GM19328 (cell line): Measurements from ENCODE around the gene HS6ST2.
"Not testable (repeated sequence)": the region's sequence is repeated elsewhere in the genome, so short reads cannot be mapped to it uniquely, and the experiment has no call there.

ENCODE experiments used
- ATAC-seq: cut with Tn5 transposase; IDR thresholded peaks from one replicate; pipeline ENCODE4 v1.9.1; 2021; ENCODE audit warnings: mild to moderate bottlenecking, moderate library complexity; ENCODE audit not compliant: unreplicated experiment

The HS6ST2 gene

DNA sequence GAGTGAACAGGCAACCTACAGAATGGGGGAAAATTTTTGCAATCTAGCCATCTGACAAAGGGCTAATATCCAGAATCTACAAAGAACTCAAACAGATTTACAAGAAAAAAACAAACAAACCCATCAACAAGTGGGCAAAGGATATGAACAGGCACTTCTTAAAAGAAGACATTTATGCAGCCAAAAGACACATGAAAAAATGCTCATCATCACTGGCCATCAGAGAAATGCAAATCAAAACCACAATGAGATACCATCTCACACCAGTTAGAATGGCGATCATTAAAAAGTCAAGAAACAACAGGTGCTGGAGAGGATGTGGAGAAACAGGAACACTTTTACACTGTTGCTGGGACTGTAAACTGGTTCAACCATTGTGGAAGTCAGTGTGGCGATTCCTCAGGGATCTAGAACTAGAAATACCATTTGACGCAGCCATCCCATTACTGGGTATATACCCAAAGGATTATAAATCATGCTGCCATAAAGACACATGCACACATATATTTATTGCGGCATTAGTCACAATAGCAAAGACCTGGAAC is 13.3 kb downstream of the HS6ST2 start:
- ATAC-seq = not testable (repeated sequence)

DNA sequence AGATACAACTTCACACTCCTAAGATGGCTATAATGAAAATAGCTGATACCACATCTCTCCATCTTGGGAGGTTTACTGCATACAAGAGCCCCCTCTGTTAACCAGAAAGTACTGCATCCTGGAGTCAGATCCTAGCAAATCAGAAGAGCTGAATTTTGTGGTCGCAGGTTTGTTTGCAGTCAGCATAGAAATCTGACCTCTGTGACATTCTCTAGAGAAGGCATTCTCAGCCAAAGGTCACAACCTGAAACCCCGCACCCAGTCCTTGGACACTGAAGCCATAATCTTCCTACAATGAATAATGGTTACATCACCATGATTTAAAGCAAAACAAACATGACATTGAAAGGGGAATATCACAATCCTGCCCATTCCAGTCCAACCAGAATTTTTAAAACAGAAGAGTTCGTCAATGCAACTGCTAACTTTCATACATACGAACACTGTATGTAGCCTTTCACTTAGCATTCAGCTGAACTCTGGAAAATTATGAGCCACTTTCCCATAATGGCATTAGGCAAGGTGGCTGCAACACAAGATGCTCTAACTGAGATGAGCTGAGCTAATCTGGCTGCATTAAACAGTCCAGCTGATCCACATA is 17.6 kb downstream of the HS6ST2 start:
- ATAC-seq = no peak

DNA sequence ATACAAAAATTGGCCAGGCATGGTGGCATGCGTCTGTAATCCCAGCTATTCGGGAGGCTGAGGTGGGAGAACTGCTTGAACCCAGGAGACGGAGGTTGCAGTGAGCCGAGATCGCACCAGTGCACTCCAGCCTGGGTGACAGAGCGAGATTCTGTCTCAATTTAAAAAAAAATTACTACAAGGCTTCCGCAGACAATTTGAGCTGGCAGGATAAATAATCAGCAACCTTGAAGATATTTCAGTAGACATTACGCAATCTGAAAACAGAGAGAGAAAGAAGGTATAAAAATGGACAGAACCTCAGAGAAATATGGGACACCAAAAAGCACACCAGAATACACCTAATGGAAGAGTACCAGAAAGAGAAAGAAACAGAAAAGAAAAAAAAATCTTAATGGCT is 25.3 kb downstream of the HS6ST2 start:
- no peak for ATAC-seq

DNA sequence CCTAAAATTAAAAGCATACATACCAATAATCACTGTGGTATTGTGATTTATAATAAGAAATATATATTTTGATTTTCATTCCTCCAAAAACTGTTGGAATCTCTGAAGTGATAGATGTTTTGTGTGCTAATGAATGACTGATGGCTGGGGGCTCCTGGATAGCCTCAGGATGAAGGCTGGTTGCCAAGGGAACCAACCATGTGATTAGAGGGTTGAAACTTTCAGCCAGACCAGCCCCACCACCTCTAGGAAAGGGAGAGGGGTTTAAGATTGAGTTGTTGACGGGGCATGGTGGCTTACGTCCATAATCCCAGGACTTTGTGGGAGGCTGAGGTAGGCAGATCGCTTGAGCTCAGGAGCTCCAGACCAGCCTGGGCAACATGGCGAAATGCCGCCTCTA is 34.0 kb downstream of the HS6ST2 start:
- no peak for ATAC-seq

DNA sequence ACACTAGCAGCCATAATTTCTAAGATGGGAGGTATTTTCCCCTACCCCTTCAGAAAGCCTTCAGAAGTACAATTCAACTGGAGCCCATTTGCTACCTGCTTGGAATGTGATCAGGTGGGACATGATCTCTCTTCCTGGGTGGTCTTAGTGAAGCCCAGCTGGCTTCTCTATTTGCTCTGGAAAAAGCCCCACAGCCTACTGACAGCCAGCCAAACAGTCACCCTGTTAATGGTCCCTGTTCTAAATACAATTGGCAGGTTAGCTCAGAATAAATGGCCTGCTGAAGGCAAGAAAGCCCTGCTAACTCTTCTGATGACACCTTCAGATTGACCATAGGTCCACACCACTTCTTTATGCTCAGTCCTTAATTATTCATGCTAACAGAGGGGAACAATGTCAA is 39.9 kb downstream of the HS6ST2 start:
- no peak for ATAC-seq

DNA sequence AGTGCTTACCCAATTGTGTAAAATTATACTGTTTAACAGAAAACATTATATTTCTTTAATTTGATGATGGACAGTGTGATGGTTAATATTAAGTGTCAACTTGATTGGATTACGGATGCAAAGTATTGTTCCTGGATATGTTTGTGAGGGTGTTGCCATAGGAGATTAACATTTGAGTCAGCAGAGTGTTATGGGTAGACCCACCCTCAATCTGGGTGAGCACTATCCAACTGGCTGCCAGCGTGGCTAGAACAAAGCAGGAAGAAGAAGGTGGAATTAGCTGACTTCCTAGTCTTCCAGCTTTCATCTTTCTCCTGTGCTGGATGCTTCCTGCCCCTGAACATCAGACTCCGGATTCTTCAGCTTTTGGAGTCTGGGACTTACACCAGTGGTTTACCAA is 42.1 kb downstream of the HS6ST2 start:
- no peak for ATAC-seq

DNA sequence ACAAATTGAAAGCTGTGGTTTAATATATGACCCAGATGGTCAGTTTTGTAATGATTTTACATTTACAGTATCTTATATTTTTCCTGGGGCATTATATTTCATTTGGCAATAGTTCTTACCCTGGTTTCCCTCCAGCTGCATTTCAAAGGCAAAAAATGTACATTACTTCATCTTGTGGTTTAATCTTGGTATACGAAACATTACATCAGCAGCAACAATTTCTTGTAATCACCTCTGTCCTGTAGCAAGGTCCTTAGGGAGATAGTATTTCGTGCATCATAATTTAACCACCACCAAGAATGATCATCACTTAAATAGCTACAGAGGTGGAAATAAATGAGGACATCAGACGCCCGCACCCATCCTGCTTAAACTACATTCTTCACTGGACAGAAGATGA is 48.8 kb downstream of the HS6ST2 start:
- no peak for ATAC-seq

DNA sequence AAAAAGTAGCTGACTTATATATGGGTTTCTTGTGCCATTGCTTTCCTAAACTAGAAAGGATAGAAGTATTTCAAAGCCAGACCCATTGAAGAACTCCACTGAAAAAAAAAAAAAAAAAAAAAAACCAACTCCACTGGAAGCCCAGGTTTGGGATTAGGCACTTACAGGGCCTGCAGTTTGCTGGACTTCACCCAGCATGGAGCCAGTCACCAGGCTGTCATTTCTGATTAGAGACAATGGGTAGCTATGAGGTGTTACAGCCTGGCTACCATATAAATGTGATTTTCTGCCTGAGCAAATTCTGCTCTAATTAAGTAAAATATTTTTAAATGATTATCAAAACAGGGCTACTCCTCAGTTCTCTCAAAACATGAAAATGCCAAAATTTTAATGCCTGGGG is 49.5 kb downstream of the HS6ST2 start:
- ATAC-seq = no peak

DNA sequence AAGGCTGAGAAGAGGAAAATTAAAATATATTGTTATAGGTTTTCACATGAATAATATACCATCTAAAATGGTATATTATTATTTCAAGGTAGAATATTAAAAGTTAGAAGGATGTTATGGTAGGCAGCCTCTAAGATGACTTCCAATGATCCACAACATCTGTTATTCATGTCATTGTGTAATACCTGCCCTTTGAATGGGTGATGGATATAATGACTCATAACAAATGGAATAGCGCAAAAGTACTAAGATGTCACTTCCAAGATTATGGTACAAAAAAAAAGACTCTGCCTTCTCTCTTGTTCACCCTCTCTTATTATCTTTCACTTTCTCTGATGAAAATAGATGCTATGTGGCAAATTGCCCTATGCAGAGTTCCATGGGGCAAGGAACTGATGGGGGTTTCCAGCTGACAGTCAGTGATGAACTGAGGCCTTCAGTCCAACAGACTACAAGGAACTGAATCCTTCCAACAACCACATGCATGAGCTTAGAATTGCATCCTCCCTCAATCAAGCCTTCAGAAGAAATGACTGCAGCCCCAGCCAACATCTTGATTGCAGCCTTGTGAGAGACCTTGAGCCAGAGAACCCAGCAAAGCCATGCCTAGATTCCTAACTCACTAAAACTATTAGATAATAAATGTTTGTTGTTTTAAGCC is 57.7 kb downstream of the HS6ST2 start:
- ATAC-seq = no peak

DNA sequence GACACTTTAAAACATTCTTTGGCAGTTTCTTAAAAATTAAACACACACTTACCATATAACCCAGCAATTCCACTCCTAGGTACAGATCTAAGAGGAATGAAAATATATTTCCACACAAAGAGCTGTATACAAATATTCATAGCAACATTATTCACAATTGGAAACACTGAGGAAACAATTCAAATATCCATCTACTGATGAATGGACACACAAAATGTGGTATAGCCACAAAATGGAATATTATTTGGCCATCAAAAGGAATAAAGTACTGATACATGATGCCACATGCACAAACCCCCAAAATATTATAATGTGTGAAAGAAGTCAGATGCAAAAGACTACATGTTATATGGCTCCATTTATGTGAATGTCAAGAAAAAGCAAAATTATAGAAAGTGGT is 70.9 kb downstream of the HS6ST2 start:
- ATAC-seq = no peak

DNA sequence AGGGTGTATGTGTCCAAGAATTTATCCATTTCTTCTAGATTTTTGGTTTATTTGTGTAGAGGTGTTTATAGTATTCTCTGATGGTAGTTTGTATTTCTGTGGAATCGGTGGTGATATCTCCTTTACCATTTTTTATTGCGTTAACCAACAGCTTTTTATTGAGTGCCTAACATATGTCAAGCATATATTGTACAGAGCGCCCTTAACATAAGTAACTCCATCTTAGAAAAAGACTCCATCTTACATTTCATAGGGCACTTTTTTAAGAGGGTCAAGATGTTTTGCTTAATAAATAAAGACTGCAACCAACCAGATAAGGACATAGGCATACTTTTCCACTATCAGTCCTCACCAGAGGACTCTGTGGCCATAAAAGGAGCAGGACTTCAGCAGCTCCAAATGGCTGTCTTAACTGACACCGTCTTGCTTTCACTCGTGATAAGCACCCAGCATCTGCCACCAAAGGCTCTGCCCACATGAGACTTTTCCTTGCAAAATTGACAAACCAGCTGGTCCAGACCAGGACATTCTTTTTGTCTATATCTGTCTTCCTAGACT is 75.0 kb downstream of the HS6ST2 start:
- no peak for ATAC-seq

DNA sequence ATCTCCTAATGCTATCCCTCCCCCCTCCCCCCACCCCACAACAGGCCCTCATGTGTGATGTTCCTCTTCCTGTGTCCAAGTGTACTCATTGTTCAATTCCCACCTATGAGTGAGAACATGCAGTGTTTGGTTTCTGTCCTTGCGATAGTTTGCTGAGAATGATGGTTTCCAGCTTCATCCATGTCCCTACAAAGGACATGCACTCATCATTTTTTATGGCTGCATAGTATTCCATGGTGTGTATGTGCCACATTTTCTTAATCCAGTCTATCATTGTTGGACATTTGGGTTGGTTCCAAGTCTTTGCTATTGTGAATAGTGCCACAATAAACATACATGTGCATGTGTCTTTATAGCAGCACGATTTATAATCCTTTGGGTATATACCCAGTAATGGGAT is 77.7 kb downstream of the HS6ST2 start:
- not testable (repeated sequence) for ATAC-seq

DNA sequence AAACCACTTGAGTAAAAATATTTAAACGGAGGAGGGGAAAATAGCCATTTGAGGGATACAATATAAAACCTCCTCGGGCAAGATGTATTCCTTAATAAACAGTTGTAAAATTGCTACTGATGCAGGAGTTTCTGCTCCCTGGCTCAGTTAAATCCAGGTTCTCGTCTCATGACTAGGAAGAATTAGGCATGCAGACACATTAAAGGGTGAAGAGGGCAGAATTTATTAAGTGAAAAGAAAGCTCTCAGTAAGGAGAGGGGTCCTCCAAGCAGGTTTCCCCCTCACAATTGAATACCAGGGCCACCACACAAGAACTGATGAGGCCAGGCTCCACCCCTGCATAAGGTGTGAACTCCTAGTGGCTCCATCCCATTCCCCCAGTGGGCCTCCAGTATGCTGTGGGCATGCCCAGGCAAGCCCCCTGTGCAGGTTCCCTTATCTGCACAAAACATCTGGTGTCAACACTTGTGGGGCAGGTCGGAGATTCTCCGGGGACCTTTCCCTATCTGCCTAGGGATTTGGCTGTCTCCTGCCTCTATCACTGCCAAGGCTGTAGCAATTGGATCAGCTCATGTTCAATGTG is 80.4 kb downstream of the HS6ST2 start:
- no peak for ATAC-seq

DNA sequence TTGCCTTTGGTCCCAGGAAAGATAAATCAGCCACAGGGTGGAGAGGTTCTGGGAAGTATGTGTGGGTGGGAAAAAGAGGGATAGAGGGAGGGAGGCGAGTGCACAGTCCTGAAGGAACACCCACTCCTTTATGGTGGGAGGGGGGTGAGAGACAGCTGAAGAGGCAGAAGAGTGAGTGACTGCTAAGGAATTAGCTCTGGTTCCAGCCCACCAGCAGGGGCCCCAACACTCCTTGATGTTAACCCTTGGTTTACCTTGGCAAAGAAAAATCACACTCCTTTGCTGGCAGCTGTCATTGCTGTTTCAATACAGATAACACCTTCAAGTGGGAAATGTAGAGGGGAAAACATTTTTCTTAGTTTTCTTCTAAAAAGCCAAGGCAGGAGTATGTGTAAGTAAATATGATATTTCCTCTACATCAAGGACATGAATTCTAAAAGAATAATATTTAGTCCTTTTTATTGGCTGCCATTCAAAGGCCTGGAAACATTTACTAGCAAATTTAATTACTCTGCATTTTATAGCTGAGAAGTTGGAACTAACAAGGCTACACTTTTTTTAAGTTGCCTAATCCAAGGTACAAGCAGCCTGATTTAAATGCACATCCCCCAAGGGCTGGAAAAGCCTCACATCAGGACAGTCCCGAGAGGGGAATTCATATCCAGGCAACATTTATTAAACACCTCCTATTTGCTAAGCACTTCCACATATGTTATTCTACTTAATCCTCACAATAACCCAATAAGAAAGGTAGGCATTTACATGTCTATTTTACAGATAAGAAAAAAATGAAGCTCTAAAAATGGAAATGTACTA is 81.7 kb downstream of the HS6ST2 start:
- no peak for ATAC-seq

DNA sequence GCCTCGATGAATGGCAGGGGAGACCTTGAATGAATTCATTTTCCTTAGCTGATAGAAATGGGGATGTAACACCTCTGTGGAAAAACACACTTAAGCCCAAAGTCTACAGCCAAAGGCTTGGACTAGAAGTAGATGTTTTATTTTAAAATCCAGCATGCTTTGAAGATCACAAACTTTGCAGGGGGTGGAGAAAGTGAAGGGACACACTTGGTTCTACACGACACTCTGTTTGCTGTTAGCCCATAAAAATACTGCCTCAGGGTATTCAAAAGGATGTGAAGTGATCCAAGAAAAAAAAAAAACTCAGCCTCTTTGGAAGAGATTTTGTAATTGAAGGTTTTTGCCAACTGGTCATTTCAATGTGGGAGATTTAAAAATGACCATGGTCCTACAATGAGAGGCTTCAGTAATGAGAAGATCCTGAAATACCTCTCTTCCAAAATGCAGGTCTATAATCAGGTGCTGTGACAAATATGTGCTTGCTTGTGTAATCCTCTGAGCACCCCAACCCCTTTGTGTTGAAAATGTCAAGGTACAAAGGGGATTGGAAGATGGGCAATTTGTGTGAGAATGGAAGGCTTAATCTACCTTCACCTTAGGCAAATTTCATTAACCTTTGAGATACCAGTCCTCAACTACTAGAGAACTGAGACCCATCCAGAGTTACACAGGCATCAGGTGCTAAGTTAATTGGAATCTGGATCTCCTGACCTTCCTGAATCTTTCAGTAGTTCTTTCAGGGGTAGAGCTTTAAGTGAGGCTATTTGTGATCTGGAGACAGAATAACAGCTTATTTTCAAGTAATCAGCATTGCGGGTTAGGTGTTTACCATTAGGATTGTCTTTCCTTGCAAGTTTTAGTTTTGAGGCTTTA is 82.5 kb downstream of the HS6ST2 start:
- ATAC-seq = no peak

DNA sequence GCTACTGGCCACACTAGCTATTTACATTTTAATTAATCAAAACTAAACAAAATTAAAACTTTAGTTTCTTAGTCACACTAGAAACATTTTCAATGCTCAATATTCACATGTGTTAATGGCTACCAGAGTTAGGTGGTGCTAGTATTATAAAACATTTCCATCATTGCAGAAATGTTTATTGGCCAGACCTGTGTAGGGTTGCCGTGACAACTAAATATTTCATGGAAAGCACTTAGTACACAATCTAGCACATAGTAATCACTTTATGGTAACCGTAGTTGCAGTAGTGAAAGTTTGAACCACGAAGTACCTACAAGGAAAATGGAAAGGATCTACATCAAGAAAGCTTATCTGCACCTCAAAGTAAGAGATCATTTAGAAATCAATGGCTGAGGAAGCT is 95.9 kb downstream of the HS6ST2 start:
- ATAC-seq = no peak

DNA sequence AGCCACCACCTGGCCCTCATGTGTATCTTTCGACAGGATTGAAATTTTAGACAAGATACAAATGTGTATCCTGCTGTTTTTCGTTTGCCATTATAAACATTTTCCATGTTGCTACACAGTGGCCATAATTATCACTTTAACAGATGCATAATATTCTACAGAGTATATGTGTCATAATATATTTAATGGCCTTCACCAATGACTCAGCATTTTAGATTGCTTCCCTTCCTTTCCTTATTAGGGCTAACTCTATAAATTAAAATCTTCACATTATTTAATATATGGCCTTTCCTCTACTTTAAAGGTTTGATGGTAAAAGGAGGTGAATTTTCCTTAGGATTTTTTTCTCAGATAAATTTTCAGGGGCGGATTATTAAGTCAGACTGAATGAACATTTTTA is 97.4 kb downstream of the HS6ST2 start:
- ATAC-seq = no peak

DNA sequence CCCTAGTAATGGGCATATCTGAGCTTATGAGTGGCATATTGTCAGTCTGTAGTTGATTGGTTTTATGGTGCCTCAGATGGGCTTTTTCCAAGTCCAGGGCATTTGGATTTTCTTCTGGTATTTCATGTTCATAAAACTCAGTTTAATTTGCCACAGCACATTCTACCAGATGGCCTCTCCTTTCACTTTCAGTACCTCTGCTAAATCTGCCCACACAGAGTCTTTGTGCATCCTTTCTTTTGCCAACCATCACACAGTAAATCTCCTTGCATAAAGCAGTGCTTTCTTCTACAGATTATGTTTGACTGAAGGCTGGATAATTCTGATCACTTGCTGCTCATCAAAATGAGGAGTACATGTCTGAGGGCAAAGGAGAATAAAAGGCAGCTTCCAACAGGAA is 98.2 kb downstream of the HS6ST2 start:
- no peak for ATAC-seq

DNA sequence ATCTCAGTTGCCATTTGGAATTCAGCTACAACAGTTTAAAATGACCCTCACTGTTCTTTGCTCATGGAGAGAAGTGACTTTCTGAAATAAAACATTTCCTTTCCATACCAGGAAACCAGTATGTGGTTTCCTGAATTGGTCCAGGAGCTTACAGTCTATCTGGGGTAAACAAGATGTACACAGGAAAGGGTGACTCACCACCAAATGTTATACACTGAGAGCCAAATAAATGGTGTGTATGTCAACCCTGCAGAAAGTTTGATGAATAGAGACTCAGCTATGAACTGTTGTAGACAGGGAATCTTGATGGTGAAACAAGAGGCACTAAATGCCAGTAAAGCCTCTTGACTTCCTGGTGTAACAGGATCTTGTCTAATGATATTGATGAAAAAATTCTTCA is 100.4 kb downstream of the HS6ST2 start:
- ATAC-seq = no peak

DNA sequence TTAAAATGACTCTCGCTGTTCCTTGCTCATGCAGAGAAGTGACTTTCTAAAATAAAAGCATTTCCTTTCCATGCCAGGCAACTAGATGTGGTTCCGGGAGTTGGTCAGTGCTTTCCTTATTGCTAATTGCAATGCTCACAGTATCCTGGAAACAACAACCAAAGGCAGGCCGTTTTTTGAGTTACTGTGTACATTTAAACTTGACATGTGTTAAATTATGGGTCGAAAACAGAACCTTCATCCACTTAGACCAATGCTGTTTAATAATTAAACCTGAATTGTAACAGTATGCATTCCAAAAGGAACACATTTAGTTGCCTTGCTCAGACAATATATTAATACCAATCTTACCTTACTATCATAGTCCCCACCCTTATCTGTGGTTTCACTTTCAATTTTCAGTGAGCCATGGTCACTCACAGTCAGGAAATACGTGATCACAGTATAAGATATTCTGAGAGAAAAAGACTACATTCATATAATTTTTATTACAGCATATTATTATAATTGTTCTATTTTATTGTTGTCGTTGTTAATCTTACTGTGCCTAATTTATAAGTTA is 102.6 kb downstream of the HS6ST2 start:
- no peak for ATAC-seq
